Measurements from ENCODE around the gene SLC27A1.
"Not testable (repeated sequence)": the region's sequence is repeated elsewhere in the genome, so short reads cannot be mapped to it uniquely, and the experiment has no call there.

SLC27A1 gene

DNA sequence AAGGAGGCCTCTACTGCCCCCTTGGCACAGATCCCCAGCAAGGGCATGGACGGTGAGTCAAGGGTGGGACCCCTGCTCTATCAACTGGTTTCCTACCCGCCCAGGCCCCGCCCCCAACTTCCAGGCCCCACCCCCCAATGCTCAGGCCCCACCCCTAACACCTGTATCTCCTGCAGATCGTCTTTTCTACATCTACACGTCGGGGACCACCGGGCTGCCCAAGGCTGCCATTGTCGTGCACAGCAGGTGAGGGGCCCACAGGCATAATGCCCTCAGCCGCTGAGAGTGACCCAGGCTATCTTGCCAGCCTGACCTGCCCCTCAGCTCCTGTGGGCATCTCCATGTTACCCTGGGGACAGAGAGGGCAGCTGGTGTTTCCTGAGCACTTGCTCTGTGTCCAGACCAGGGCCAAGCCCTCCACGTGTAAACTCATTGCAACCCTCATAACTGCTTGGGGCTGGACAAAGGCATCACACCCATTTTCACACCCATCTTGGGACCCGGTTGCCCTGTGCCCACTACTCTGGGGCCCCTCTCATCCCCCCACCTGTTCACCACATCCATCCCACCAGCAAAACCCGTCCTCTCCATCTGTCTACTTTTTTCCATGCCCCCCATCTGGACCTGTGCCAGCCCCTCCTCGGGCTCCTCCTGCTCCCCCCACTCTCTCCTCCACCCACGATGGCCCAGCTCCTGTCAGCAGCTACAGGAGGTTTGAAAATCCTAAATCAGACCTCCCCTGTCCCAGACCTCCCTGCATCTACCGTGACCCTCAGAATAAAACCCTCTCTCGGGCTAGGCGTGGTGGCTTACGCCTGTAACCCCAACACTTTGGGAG, 17.2 kb downstream of the SLC27A1 start:
- DNase-seq (ENCODE audit: low spot score) = no peak

DNA sequence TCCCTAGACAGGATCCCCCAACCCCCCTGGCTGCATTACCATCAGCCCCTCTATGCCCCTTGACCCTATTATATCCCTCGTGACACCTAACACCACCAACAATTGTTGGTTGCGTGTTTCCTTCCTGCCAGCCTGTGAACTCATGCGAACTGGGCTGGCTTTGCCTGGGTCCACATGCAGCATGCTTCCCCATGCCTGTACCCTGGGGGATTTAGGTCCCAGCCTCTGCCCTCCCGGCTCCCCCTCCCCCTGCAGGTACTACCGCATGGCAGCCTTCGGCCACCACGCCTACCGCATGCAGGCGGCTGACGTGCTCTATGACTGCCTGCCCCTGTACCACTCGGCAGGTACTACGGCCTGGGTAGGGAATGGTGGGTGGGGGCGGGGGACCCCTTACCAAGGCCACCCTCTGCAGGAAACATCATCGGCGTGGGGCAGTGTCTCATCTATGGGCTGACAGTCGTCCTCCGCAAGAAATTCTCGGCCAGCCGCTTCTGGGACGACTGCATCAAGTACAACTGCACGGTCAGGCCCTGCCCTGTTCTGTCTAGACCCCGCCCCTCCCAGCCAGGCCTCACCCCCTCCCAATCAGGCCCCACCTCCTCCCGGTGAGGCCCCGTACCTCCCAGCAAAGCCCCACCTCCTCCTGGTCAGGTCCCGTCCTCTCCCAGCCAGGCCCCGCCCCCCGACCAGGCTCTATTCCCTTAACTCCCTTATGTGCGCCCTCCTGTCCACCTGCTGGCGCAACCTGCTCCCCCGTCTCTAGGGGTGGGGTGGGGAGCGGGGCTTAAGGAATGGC, 18.5 kb downstream of the SLC27A1 start:
- no peak for DNase-seq (ENCODE audit: low spot score)

DNA sequence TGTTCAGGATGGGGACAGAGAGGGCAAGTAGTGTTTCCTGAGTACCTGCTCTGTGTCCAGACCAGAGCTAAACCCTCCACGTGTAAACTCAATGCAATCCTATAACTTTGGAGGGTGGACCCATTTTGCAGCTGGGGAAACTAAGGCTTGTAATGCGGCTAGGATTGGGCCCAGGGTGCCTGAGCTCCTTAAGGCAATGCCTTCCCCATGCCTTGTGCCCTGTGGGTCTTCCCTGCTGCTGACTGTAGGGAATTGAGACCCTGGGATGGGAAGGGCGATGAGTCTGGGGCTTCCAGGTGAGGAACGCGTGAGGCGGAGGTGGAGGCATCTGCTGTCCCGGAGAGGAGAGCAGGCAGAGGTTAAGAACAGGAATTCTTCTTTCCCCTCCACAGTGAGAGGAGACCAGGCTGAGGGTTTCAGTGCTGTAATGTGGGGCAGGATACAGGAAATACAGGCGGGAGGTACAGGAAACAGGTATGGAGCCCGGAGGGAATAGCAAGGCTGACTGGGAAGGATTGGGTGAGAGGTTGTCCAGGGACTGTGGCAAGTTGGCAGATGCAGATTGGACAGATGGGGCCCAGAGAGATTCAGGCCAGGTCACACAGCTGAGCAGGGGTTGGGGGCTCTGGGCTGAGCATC, 19.2 kb downstream of the SLC27A1 start:
- no peak for DNase-seq (ENCODE audit: low spot score)

DNA sequence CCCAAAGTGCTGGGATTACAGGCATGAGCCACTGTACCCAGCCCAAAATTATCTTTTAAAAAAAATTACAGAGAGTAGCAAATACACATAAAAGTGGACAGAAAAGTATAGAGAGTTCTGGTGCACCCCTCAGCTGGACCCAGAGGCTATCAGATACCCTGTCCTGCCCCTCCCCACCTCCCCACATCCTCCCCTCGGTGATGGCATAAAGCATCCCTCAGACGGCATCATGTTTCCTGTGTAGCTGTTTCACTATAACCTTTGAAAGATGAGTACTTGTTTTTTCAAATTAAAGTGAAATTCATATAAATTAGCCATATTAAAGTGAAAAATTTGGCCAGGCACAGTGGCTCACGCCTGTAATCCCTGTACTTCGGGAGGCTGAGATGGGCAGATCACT, 20.1 kb downstream of the SLC27A1 start:
- DNase-seq (ENCODE audit: low spot score) = no peak

DNA sequence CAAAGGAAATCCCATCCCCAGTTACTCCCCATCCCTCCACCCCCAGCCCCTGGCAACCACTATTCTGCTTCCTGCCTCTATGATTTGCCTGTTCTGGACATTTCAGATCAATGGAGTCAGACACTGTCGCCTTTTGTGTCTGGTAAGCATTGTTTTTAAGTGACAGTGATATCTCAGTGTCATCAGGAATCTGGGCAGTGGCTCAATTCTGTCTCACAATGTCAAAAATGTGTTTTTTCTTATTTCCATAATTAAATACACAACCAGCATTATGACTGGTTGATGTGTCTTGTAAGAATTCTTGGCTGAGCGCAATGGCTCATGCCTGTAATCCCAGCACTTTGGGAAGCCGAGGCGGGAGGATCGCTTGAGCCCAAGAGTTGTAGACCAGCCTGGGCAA, 21.0 kb downstream of the SLC27A1 start:
- DNase-seq (ENCODE audit: low spot score) = peak; percentile 78

DNA sequence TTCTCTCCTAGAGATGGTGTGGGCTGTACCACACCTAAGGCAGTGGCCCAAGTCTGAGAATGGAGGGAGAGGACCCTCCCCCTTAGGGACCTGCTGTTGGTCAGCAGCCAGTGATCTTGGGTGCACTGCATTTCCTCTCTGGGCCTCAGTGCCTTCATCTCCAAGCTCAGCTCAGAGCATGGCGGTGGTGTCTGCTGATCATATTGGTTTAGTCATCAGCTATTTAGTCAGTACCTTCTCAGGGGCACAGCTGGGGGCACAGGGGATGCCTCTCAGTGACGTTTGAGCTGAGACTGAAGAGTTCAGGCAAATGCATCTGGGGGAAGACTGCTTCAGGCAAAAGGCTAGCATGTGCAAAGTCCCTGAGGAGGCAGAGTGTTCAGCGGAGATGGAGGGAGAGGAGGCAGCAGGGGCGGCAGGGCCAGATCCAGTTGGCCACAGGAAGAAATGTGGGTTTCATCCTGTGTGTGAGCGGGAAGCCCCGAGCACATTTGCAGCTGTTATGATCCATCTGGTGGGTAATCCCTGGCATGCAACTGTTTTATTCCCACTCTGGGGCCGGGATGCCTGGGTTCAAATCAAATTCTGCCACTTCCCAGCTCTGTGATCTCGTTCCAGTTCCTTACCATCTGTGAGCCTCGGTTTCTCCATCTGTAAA, 25.4 kb downstream of the SLC27A1 start:
- no peak for DNase-seq (ENCODE audit: low spot score)

DNA sequence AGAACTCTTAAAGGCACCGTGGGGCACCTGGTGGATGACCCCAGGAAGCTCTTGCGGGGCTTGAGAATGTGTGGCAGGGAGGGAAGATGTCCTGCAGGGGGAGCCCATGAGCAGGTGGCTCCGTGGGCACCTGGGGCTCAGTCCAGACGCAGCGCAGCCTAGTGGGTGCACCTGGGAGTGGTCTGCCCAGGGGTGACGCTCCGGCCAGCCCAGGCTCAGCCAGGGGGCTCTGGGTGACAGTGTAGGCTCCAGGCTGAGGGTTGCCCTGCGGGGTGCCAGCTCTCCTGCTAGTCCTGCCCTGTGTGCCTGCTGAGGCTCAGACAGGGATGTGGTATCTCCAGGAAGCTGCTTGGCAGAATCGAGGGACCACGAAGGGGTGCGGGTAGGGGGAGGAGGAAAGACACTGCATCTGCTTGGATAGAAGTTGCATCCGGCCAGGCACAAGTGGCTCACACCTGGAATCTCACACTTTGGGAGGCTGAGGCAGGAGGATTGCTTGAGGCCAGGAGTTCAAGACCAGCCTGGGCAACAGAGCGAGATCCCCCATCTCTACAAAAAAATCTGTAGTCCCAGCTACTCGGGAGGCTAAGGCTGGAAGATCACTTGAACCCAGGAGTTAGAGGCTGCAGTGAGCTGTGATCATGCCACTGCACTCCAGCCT, 26.1 kb downstream of the SLC27A1 start:
- no peak for DNase-seq (ENCODE audit: low spot score)

DNA sequence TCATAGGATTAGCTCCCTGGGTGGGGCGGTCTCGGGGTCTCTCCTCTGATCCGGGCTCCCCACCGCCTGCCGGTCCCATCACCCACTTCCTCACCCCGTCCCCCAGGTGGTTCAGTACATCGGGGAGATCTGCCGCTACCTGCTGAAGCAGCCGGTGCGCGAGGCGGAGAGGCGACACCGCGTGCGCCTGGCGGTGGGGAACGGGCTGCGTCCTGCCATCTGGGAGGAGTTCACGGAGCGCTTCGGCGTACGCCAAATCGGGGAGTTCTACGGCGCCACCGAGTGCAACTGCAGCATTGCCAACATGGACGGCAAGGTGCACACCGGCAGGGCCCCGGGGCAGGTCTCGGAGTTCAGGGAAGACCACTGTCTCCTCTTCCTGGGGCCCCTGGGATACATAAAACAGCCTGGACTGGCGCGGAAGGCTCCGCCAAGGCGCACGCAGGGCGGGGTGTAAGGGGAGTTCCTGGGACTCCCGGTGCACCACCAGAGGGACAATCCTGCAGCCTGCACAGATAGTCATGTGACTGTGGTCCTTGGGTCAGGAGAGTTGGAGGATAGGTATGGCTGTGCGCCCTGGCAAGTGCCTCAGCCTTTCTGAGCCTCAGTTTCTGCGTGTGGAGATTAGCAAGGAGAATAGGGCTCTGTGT, 26.9 kb downstream of the SLC27A1 start:
- DNase-seq (ENCODE audit: low spot score) = no peak

DNA sequence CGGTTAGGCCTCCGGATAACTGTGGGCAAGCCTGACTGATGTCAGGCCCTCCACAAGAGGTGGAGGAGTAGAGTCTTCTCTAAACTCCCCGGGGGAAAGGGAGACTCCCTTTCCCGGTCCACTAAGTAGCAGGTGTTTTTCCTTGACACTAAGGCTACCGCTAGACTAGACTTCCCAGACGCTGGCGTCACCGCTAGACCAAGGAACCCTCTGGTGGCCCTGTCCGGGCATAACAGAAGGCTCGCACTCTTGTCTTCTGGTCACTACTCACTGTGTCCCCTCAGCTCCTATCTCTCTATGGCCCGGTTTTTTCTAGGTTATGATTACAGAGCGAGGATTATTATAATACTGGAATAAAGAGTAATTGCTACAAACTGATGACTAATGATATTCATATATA, 28.7 kb downstream of the SLC27A1 start:
- DNase-seq (ENCODE audit: low spot score) = not testable (repeated sequence)

DNA sequence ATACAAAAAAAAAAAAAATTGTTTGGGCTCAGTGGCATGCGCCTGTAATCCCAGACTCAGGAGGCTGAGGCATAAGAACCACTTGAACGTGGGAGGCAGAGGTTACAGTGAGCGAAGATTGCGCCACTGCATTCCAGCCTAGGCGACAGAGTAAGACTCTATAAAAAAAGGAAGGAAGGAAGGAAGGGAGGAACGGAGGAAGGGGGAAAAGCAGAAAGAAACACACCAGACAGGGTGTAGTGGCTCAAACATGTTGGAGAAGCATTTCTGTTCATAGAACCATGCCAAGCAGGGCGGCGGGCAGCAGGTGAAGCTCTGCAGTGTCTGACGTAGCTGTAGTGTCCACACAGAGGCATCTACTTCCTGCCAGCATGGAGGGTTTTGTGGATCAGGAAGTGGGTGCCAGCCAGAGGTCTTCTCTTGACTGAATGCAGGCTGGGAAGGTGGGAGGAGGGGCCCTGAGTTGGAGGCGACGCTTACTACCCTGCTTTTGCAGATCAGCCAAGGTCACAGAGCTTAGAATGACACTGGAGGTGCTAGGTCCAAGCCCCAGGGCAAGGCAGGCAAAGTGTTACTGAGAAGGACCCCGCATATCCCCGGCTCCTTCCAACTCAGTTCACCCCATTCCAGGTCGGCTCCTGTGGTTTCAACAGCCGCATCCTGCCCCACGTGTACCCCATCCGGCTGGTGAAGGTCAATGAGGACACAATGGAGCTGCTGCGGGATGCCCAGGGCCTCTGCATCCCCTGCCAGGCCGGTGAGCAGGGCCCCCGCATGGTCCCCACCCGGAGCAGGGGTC, 29.5 kb downstream of the SLC27A1 start:
- no peak for DNase-seq (ENCODE audit: low spot score)

DNA sequence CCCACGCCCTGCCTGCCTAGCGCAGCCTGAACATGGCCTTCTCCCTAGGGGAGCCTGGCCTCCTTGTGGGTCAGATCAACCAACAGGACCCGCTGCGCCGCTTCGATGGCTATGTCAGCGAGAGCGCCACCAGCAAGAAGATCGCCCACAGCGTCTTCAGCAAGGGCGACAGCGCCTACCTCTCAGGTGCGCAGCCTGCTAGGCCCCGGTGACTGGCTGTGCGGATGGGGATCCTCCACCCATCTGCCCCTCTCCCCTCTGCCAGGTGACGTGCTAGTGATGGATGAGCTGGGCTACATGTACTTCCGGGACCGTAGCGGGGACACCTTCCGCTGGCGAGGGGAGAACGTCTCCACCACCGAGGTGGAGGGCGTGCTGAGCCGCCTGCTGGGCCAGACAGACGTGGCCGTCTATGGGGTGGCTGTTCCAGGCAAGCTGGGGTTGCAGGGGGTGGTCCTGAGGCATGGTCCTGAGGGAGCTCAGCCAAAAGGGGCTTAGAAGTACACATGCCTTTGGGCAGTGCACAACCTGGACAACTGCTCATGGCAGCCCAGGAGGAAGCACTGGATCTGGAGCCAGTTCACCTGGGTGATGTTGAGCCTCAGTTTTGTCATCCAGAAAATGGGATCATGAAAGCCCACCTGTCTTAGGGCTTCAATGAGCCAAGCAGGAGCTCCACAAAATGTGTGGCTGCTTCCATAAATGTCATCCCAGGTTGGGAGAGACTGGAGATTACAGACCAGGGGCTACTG, 30.3 kb downstream of the SLC27A1 start:
- no peak for DNase-seq (ENCODE audit: low spot score)

DNA sequence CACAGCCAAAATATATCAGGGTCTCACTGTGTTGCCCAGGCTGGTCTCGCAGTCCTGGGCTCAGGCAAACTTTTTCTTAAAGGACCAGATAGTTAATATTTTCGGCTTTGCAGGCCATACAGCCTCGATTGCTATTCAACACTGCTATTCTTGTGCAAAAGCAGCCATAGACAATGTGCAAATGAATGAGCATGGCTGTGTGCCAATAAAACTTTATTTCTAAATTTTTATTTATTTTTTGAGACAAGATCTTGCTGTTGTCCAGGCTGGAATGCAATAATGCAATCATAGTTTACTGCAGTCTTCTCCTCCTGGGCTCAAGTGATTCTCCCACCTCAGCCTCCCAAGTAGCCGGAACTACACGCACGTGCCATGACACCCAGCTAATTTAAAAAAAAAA, 32.9 kb downstream of the SLC27A1 start:
- no peak for DNase-seq (ENCODE audit: low spot score)

DNA sequence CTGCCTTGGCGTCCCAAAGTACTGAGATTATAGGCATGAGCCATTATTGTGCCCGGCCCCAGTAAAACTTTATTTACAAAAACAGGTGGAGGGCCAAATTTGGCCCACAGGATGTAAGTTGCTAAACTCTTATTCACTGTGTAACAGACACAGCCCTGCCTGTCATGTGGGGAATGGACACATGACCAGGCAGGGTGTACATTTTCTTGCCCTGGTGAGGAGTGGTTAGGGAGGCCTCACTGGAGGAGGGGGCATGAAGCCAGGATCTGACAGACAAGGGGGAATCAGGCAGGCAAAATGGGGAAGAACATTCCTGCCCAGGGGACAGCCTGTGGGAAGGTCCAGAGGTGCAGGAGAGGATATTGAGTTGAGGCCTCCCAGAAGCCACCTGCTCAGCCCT, 33.7 kb downstream of the SLC27A1 start:
- no peak for DNase-seq (ENCODE audit: low spot score)

DNA sequence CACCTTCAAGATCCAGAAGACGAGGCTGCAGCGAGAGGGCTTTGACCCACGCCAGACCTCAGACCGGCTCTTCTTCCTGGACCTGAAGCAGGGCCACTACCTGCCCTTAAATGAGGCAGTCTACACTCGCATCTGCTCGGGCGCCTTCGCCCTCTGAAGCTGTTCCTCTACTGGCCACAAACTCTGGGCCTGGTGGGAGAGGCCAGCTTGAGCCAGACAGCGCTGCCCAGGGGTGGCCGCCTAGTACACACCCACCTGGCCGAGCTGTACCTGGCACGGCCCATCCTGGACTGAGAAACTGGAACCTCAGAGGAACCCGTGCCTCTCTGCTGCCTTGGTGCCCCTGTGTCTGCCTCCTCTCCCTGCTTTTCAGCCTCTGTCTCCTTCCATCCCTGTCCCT, 34.1 kb downstream of the SLC27A1 start:
- no peak for DNase-seq (ENCODE audit: low spot score)

DNA sequence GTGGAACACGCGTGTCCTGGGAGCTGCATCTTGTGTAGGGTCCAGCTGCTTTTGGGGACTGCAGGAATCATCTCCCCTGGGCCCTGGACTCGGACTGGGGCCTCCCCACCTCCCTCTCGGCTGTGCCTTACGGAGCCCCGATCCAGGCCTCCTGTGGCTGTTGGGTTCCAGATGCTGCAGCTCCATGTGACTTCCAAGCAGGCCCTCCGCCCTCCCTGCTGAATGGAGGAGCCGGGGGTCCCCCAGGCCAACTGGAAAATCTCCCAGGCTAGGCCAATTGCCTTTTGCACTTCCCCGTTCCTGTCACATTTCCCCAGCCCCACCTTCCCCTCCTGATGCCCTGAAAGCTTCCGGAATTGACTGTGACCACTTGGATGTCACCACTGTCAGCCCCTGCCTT, 34.9 kb downstream of the SLC27A1 start:
- no peak for DNase-seq (ENCODE audit: low spot score)

DNA sequence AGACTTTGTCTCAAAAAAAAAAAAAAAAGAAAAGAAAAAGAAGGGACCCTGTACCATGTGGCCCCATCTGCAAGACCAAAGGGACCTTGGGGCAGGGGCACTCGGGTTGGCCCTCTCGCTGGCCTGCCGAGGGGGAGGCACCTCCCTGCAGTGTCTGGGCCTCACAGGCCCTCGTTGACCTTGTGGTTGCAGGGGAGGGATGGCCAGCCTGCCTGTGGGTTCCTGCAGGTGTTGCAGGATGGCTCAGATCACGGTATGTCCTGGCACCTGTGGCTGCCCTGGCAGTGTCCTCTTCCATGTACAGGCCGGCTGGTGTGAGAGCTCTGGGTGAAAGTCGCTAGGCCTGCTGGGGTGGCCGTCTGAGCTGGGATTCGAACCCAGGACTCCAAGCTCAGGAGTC, 36.4 kb downstream of the SLC27A1 start:
- DNase-seq (ENCODE audit: low spot score) = no peak

DNA sequence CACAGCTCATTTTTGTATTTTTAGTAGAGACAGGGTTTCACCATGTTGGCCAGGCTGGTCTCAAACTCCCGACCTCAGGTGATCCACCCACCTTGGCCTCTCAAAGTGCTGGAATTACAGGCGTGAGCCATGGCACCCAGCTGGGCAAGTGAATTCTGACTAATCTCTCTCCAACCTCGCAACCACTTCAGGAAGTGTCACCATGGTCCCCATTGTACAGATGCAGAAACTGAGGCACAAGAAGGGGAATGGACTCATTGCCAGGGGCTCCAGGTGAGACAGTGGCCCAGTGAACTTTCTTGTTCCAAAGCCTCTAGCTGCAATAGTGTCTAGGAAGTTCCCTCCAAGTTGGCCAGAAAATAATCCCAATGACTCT, 38.2 kb downstream of the SLC27A1 start:
- not testable (repeated sequence) for DNase-seq (ENCODE audit: low spot score)

DNA sequence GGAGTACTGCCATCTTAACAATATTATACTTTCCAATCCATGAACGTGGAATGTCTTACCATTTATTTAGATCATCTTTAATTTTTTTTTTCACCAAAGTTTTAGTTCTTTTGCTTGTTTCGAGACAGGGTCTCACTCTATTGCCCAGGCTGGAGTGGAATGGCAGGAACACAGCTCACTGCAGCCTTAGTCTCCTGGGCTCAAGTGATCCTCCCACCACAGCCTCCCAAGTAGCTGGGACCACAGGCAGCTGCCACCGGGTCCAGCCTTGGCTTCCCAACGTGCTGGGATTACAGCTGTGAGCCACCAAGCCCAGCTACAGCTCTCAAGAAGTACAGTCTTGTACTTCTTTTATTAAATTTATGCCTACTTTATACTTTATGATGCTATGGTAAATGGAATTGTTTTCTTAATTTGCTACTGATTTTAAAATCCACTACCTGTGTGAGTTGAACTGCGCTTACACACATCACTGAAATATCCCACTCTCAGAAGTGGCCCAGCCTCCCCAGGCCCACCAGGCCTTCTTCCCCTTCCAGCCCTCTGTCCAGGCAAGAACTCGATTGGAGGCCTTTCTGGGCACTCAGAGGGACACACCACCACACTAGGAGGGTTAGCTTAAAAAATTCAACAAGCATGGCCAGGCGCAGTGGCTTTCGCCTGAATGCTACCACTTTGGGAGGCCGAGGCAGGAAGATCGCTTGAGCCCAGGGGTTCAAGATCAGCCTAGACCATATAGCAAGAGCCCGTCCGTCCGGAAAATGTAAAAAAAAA, 40.1 kb downstream of the SLC27A1 start:
- no peak for DNase-seq (ENCODE audit: low spot score)
